Measurements from ENCODE around the gene CAMK2N2. TPM values are rescaled to one million over a fixed set of nuclear protein-coding genes. Genes with fewer than 3 reads are reported as not detected.

The CAMK2N2 gene
- total RNA-seq, 1 experiment from 2014 or later = 5.7 TPM

GRCh38 chr3:184233127-184233843 lies 28.1 kb downstream of the CAMK2N2 start:
- CTCF ChIA-PET = interaction anchor here (0.6 kb wide), 1 partner anchor 152 kb away, joined by 13 read pairs; no protein-coding TSS in a partner anchor
- in situ Hi-C loops (cut with HindIII; ENCODE audit: low pct_unique_long_range_greater_than_20kb, low sequenced_read_pairs) = no loop called here

DNA sequence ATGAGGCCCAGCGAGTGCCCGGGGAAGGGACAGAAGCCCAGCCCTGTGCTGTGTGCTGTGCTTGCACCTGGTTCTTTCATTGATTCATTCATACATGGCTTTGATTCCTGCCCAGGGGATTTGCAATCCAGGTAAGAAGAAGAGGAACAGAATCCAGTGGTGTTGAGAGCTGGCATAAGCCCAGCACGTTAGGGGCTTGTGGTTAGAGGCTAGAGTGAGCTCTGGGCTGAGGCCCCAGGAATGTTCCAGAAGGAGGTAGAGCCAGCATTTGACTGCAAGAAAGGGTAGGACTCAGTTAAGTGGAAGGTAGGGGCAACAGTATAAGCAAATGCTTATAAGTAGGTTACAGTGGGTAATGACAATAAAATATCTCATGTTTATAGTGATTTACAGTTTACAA lies 29.7 kb downstream of the CAMK2N2 start:
- no peak for TF ChIP-seq TCF7L2 (IDR thresholded peaks at IDR 0.05; ENCODE audit: low read depth, low read length)
- TF ChIP-seq, protein P1, sequence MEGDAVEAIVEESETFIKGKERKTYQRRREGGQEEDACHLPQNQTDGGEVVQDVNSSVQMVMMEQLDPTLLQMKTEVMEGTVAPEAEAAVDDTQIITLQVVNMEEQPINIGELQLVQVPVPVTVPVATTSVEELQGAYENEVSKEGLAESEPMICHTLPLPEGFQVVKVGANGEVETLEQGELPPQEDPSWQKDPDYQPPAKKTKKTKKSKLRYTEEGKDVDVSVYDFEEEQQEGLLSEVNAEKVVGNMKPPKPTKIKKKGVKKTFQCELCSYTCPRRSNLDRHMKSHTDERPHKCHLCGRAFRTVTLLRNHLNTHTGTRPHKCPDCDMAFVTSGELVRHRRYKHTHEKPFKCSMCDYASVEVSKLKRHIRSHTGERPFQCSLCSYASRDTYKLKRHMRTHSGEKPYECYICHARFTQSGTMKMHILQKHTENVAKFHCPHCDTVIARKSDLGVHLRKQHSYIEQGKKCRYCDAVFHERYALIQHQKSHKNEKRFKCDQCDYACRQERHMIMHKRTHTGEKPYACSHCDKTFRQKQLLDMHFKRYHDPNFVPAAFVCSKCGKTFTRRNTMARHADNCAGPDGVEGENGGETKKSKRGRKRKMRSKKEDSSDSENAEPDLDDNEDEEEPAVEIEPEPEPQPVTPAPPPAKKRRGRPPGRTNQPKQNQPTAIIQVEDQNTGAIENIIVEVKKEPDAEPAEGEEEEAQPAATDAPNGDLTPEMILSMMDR (IDR thresholded peaks at IDR 0.05) = no peak
- TF ChIP-seq POLR2AphosphoS5 (IDR thresholded peaks at IDR 0.05; ENCODE audit: low read depth, low read length) = no peak
- no peak for TF ChIP-seq SIN3A (IDR thresholded peaks at IDR 0.05; ENCODE audit: borderline replicate concordance, insufficient read depth, low read depth, low read length)
- TF ChIP-seq, protein P2, sequence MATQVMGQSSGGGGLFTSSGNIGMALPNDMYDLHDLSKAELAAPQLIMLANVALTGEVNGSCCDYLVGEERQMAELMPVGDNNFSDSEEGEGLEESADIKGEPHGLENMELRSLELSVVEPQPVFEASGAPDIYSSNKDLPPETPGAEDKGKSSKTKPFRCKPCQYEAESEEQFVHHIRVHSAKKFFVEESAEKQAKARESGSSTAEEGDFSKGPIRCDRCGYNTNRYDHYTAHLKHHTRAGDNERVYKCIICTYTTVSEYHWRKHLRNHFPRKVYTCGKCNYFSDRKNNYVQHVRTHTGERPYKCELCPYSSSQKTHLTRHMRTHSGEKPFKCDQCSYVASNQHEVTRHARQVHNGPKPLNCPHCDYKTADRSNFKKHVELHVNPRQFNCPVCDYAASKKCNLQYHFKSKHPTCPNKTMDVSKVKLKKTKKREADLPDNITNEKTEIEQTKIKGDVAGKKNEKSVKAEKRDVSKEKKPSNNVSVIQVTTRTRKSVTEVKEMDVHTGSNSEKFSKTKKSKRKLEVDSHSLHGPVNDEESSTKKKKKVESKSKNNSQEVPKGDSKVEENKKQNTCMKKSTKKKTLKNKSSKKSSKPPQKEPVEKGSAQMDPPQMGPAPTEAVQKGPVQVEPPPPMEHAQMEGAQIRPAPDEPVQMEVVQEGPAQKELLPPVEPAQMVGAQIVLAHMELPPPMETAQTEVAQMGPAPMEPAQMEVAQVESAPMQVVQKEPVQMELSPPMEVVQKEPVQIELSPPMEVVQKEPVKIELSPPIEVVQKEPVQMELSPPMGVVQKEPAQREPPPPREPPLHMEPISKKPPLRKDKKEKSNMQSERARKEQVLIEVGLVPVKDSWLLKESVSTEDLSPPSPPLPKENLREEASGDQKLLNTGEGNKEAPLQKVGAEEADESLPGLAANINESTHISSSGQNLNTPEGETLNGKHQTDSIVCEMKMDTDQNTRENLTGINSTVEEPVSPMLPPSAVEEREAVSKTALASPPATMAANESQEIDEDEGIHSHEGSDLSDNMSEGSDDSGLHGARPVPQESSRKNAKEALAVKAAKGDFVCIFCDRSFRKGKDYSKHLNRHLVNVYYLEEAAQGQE (IDR thresholded peaks at IDR 0.05; ENCODE audit: insufficient read depth in 1 of 2, low read depth in 2 of 2, low read length in 1 of 2) = no peak
- Histone ChIP-seq H3K27ac (ENCODE audit: low read length) (no peak overlapping the region), H3K36me3 (ENCODE audit: control insufficient read depth, insufficient read depth, low read length) (peaks cover 2% of the 10 kb centered on the region; the same call in 1 of the 2 replicates), H3K4me1 (ENCODE audit: control insufficient read depth, insufficient read depth, low read length) (no peaks in the 10 kb centered on the region; the same call in 1 of the 2 replicates), H3K4me3 (ENCODE audit: low read depth in 2 of 2, low read length in 2 of 2) (no peak overlapping the region), H3K27me3 (ENCODE audit: control insufficient read depth, insufficient read depth, low read length) (peaks cover 14% of the 10 kb centered on the region; the same call in 1 of the 2 replicates), H3K9me3 (ENCODE audit: control insufficient read depth, insufficient read depth, low read depth, low read length) (no peaks in the 10 kb centered on the region)
- in situ Hi-C loops (cut with HindIII; ENCODE audit: low pct_unique_long_range_greater_than_20kb, low sequenced_read_pairs) (no loop called here), intact Hi-C loops (cut with micrococcal nuclease; ENCODE audit: unreplicated experiment) (no loop called here)
- CTCF ChIA-PET = no interaction called here
- ATAC-seq (no peak), DNase-seq (ENCODE audit: low read depth, low spot score) (no peak)
- POLR2A ChIA-PET = no interaction called here
- no TSS peak for BruUV-seq (replicated peaks)

More at GRCh38 chr3:184233127-184233843, 28.1 kb downstream of the CAMK2N2 start:
- peaks cover 2% of the 10 kb centered on the region; the same call in 1 of the 2 replicates for H3K36me3 ChIP-seq (ENCODE audit: control insufficient read depth, insufficient read depth, low read length)
- POLR2A ChIA-PET = no interaction called here
- intact Hi-C loops (cut with micrococcal nuclease; ENCODE audit: unreplicated experiment) = no loop called here
- no peaks in the 10 kb centered on the region for H3K9me3 ChIP-seq (ENCODE audit: control insufficient read depth, insufficient read depth, low read depth, low read length)
- DNase-seq (ENCODE audit: low read depth, low spot score) = no peak
- H3K27me3 ChIP-seq (ENCODE audit: control insufficient read depth, insufficient read depth, low read length) = peaks cover 12% of the 10 kb centered on the region; the same call in 1 of the 2 replicates
- BruUV-seq (replicated peaks) = no TSS peak
- no peak overlapping the region for H3K4me3 ChIP-seq (ENCODE audit: low read depth in 2 of 2, low read length in 2 of 2)
- TF ChIP-seq POLR2AphosphoS5 (IDR thresholded peaks at IDR 0.05; ENCODE audit: low read depth, low read length) = no peak
- TF ChIP-seq, protein P2 (IDR thresholded peaks at IDR 0.05; ENCODE audit: insufficient read depth in 1 of 2, low read depth in 2 of 2, low read length in 1 of 2) = no peak
- TF ChIP-seq, protein P1 (IDR thresholded peaks at IDR 0.05) = no peak
- no peak for TF ChIP-seq SIN3A (IDR thresholded peaks at IDR 0.05; ENCODE audit: borderline replicate concordance, insufficient read depth, low read depth, low read length)
- no peak for TF ChIP-seq TCF7L2 (IDR thresholded peaks at IDR 0.05; ENCODE audit: low read depth, low read length)
- no peak overlapping the region for H3K27ac ChIP-seq (ENCODE audit: low read length)
- no peak for ATAC-seq
- no peaks in the 10 kb centered on the region; the same call in 1 of the 2 replicates for H3K4me1 ChIP-seq (ENCODE audit: control insufficient read depth, insufficient read depth, low read length)
